K562 (cell line): ENCODE data around the gene DNAAF3. TPM values are rescaled to one million over a fixed set of nuclear protein-coding genes. Genes with fewer than 3 reads are reported as not detected.

Experiments
- CREB3 ChIP-seq: fragments of 450-650 bp; conservative IDR thresholded peaks from 2 replicates; pipeline ENCODE4 v1.6.1; 2016; ENCODE audit warnings: missing genetic modification characterization, low read depth, mild to moderate bottlenecking, missing compliant biosample characterization, moderate library complexity
- DNMT1 ChIP-seq: fragments of 450-650 bp; IDR thresholded peaks from 2 replicates; pipeline ENCODE4 v1.6.1; 2016; ENCODE audit warnings: antibody characterized with exemption, mild to moderate bottlenecking
- NCOA2 ChIP-seq, 2 experiments: fragments of 450-650 bp; IDR thresholded peaks; 2 replicates each; pipeline ENCODE4 v1.6.1; 2018; ENCODE audit warnings: mild to moderate bottlenecking in 2 of 2, moderate library complexity in 1 of 2; ENCODE audit not compliant: partially characterized antibody in 2 of 2
- POLR2AphosphoS5 ChIP-seq: IDR thresholded peaks from 2 replicates; pipeline ENCODE4 v1.6.1; 2011; ENCODE audit warnings: mild to moderate bottlenecking, low read depth, low read length, moderate library complexity; ENCODE audit not compliant: control insufficient read depth, insufficient read depth
- SETDB1 ChIP-seq: IDR thresholded peaks from one replicate; pipeline ENCODE4 v1.6.1; 2012; ENCODE audit warnings: low read length, control low read depth, inconsistent platforms
- SNIP1 ChIP-seq: fragments of 450-650 bp; IDR thresholded peaks from 2 replicates; pipeline ENCODE4 v1.7.1; 2017; ENCODE audit warnings: low read depth, mild to moderate bottlenecking
- ZNF212 ChIP-seq: fragments of 450-650 bp; formaldehyde crosslinking; IDR thresholded peaks from 2 replicates; pipeline ENCODE4 v1.4.0; 2020; ENCODE audit warnings: mild to moderate bottlenecking
- ZNF24 ChIP-seq: fragments of 450-650 bp; IDR thresholded peaks from 2 replicates; pipeline ENCODE4 v1.6.1; 2016
- ZNF717 ChIP-seq: fragments of 250-450 bp; sonication (Bioruptor Pico); IDR thresholded peaks from 2 replicates; pipeline ENCODE4 v1.5.0; 2021
- ZNF75A ChIP-seq: fragments of 450-650 bp; formaldehyde crosslinking; IDR thresholded peaks from 2 replicates; pipeline ENCODE4 v1.4.0; 2020; ENCODE audit warnings: mild to moderate bottlenecking
- polyA plus RNA-seq, 8 experiments: library from polyadenylated mRNA; depleted of rRNA in 4 of 8; stranded (reverse) in 5 of 8; unstranded in 3 of 8; fragments of >200 nt; fragmentation: Nextera tagmentation in 2 of 8; fragmentation: Illumina TruSeq in 1 of 8; extraction: Ambion mirVana in 2 of 8; extraction: Trizol in 1 of 8; gene quantifications; 2 replicates each; pipeline versions ENCODE4 v1.2.1 to v1.2.3, GENCODE V29; 2011 to 2014; ENCODE audit warnings: inconsistent platforms in 1 of 8, missing spikeins in 1 of 8
- total RNA-seq, 7 experiments: library from RNA; depleted of rRNA in 6 of 7; stranded (reverse); fragments of >200 nt in 6 of 7; fragmentation: Illumina TruSeq in 2 of 7; extraction: Trizol in 2 of 7; gene quantifications; 2 replicates each; pipeline versions ENCODE4 v1.2.1 to v1.2.3, GENCODE V29; 2011 to 2021; ENCODE audit warnings: low replicate concordance in 1 of 7
- TF ChIP-seq, protein P1 (sequence below), 2 experiments: fragments of 450-650 bp in 1 of 2; sonication (generic) in 1 of 2; formaldehyde crosslinking in 1 of 2; IDR thresholded peaks; 2 replicates each; pipeline versions ENCODE4 v1.7.1 to v1.9.0; 2016 to 2022; ENCODE audit warnings: inconsistent platforms in 1 of 2, mild to moderate bottlenecking in 1 of 2, missing genetic modification reagents in 1 of 2
- TF ChIP-seq, protein P2 (sequence below): fragments of 450-650 bp; formaldehyde crosslinking; IDR thresholded peaks from 2 replicates; pipeline ENCODE4 v1.4.0; 2022; ENCODE audit warnings: missing genetic modification characterization

DNAAF3 gene
- total and polyA plus RNA-seq, 9 of the 15 experiments (the other 6 are each of a cell fraction or from before 2014, with no cell fraction given) = 21.6 to 61.5 (median 43.0) TPM

GRCh38 chr19:55166530-55167268, at the start of gene DNAAF3 (continued):
- TF ChIP-seq, protein P1, sequence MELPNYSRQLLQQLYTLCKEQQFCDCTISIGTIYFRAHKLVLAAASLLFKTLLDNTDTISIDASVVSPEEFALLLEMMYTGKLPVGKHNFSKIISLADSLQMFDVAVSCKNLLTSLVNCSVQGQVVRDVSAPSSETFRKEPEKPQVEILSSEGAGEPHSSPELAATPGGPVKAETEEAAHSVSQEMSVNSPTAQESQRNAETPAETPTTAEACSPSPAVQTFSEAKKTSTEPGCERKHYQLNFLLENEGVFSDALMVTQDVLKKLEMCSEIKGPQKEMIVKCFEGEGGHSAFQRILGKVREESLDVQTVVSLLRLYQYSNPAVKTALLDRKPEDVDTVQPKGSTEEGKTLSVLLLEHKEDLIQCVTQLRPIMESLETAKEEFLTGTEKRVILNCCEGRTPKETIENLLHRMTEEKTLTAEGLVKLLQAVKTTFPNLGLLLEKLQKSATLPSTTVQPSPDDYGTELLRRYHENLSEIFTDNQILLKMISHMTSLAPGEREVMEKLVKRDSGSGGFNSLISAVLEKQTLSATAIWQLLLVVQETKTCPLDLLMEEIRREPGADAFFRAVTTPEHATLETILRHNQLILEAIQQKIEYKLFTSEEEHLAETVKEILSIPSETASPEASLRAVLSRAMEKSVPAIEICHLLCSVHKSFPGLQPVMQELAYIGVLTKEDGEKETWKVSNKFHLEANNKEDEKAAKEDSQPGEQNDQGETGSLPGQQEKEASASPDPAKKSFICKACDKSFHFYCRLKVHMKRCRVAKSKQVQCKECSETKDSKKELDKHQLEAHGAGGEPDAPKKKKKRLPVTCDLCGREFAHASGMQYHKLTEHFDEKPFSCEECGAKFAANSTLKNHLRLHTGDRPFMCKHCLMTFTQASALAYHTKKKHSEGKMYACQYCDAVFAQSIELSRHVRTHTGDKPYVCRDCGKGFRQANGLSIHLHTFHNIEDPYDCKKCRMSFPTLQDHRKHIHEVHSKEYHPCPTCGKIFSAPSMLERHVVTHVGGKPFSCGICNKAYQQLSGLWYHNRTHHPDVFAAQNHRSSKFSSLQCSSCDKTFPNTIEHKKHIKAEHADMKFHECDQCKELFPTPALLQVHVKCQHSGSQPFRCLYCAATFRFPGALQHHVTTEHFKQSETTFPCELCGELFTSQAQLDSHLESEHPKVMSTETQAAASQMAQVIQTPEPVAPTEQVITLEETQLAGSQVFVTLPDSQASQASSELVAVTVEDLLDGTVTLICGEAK (IDR thresholded peaks at IDR 0.05) = peak; percentile 42
- TF ChIP-seq, protein P1 (CRISPR knock-in tag; IDR thresholded peaks at IDR 0.05) = no peak
- TF ChIP-seq ZNF24 (no peak), POLR2AphosphoS5 (no peak), SNIP1 (no peak), SETDB1 (no peak), ZNF212 (CRISPR knock-in tag) (0 out of 2 replicates have a peak, but pooled peaks have one; percentile 60), ZNF717 (no peak), CREB3 (tag) (no peak), ZNF75A (CRISPR knock-in tag) (peak; percentile 61; the same call in 1 of the 2 replicates), DNMT1 (no peak), NCOA2 (IDR thresholded peaks at IDR 0.05; ENCODE audit: partially characterized antibody in 2 of 2) (no peak)
- TF ChIP-seq, protein P2, sequence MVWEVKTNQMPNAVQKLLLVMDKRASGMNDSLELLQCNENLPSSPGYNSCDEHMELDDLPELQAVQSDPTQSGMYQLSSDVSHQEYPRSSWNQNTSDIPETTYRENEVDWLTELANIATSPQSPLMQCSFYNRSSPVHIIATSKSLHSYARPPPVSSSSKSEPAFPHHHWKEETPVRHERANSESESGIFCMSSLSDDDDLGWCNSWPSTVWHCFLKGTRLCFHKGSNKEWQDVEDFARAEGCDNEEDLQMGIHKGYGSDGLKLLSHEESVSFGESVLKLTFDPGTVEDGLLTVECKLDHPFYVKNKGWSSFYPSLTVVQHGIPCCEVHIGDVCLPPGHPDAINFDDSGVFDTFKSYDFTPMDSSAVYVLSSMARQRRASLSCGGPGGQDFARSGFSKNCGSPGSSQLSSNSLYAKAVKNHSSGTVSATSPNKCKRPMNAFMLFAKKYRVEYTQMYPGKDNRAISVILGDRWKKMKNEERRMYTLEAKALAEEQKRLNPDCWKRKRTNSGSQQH = 0 out of 2 replicates have a peak, but pooled peaks have one; percentile 34
